ENCODE results near the gene LCOR.

GRCh38 chr10:96947036-96947435 is 114.9 kb downstream of the LCOR start:
- TF ChIP-seq CTCF (IDR thresholded peaks at IDR 0.05) (no peak), POLR2A (IDR thresholded peaks at IDR 0.05) (no peak)

Measured in Peyer's patch (tissue), 4 donors.